Smooth muscle cell (in vitro differentiated cells): ENCODE measurements around the gene ASCC3. TPM values are rescaled to one million over a fixed set of nuclear protein-coding genes. Genes with fewer than 3 reads are reported as not detected.

ENCODE experiments used
- DNase-seq: peaks from one replicate; lab custom pipeline; 2025; ENCODE audit not compliant: unreplicated experiment; lab: John Stamatoyannopoulos, UW
- H2AFZ ChIP-seq: fragments of 200-600 bp; sonication (generic); 2 replicates; pipeline ENCODE4 v1.6.0; 2016; ENCODE audit warnings: antibody characterized with exemption, low read depth, mild to moderate bottlenecking
- H3F3A ChIP-seq: fragments of 200-600 bp; sonication (generic); 2 replicates; pipeline ENCODE4 v1.6.0; 2017; ENCODE audit warnings: antibody characterized with exemption, low read depth
- H3K27ac ChIP-seq: fragments of 200-600 bp; sonication (generic); 2 replicates; pipeline ENCODE4 v1.5.1; 2016; ENCODE audit warnings: low read depth, mild to moderate bottlenecking
- H3K27me3 ChIP-seq: fragments of 200-600 bp; sonication (generic); 2 replicates; pipeline ENCODE4 v1.6.1; 2016; ENCODE audit warnings: low read depth, mild to moderate bottlenecking
- H3K36me3 ChIP-seq: fragments of 200-600 bp; sonication (generic); 2 replicates; pipeline ENCODE4 v1.5.1; 2016; ENCODE audit warnings: low read depth
- H3K4me1 ChIP-seq: fragments of 200-600 bp; sonication (generic); 2 replicates; pipeline ENCODE4 v1.5.1; 2016; ENCODE audit warnings: low read depth
- H3K4me2 ChIP-seq: fragments of 200-600 bp; sonication (generic); 2 replicates; pipeline ENCODE4 v1.6.0; 2016; ENCODE audit warnings: mild to moderate bottlenecking
- H3K4me3 ChIP-seq: fragments of 200-600 bp; sonication (generic); 2 replicates; pipeline ENCODE4 v1.5.1; 2016; ENCODE audit warnings: mild to moderate bottlenecking
- H3K79me2 ChIP-seq: fragments of 200-600 bp; sonication (generic); 2 replicates; pipeline ENCODE4 v1.6.0; 2016; ENCODE audit warnings: low read depth, mild to moderate bottlenecking
- H3K9ac ChIP-seq: fragments of 200-600 bp; sonication (generic); 2 replicates; pipeline ENCODE4 v1.6.0; 2016; ENCODE audit warnings: low read depth
- H3K9me3 ChIP-seq: fragments of 200-600 bp; sonication (generic); replicated peaks from 2 replicates; pipeline ENCODE4 v1.5.1; 2016; ENCODE audit warnings: low read depth
- H4K20me1 ChIP-seq: fragments of 200-600 bp; sonication (generic); 2 replicates; pipeline ENCODE4 v1.6.0; 2016; ENCODE audit warnings: low read depth
- CTCF ChIP-seq: fragments of 200-600 bp; sonication (generic); IDR thresholded peaks from 2 replicates; pipeline ENCODE4 v1.5.1; 2017; ENCODE audit warnings: borderline replicate concordance, mild to moderate bottlenecking, antibody characterized with exemption; ENCODE audit not compliant: insufficient read depth, poor library complexity, severe bottlenecking
- WGBS: methylation state at CpG from one replicate; pipeline ENCODE4 v1.1.7; 2016; ENCODE audit warnings: low lambda C conversion rate; 5-methylcytosine and 5-hydroxymethylcytosine counted together
- polyA plus RNA-seq: library from polyadenylated mRNA; unstranded; fragments of >200 nt; fragmentation: Nextera tagmentation; extraction: Ambion mirVana; gene quantifications from 2 replicates; pipeline ENCODE4 v1.2.1, GENCODE V29; 2016
- total RNA-seq: library from RNA; depleted of rRNA; stranded (reverse); fragments of >200 nt; gene quantifications from 2 replicates; pipeline ENCODE4 v1.2.3, GENCODE V29; 2014

The ASCC3 gene
- total and polyA plus RNA-seq, 2 experiments from 2014 or later = 59.0 to 116 TPM

DNA sequence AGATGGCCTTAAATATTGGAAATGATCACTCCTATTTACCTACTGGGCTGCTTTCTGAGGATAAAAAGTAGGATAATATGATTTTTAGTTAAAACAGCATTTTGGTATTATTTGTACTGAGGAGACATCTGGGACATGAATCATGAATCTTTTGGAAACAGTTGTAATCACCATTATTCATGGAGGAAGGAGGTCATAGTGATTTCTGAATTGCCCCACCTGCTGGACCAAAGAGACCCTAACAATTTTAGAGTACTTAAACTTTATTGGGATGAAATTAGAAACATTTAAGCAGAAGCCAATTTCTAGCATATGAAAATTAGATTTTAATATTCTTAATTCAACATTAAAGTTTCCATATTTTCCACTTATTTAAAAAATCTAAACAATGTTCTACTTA, 308.0 kb downstream of the ASCC3 start:
- TF ChIP-seq CTCF = peak; percentile 30
- Histone ChIP-seq H3K4me1 (no peaks in the 10 kb centered on the region), H3K9me3 (no peaks in the 10 kb centered on the region), H2AFZ (no peak overlapping the region), H3K27me3 (no peaks in the 10 kb centered on the region), H3K36me3 (peaks cover 6% of the 10 kb centered on the region), H3K27ac (no peak overlapping the region), H3K4me2 (no peak overlapping the region), H3K79me2 (no peaks in the 10 kb centered on the region), H3K4me3 (no peak overlapping the region), H3K9ac (no peak overlapping the region), H3F3A (no peaks in the 10 kb centered on the region), H4K20me1 (no peaks in the 10 kb centered on the region)
- DNase-seq = no peak

DNA sequence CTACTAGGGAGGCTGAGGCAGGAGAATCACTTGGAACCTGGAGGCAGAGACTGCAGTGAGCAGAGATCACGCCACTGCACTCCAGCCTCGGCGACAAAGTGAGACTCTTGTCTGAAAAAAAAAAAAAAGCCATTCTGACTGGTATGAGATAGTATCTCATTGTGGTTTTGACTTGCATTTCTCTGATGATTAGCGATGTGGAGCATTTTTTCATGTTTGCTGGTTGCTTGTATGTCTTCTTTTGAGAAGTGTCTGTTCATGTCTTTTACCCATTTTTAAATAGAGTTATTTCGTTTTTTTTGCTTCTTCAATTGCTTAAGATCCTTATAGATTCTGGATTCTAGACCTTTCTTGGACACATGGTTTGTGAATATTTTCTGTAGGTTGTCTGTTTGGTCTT, 312.9 kb downstream of the ASCC3 start:
- Histone ChIP-seq H3K27me3 (no peaks in the 10 kb centered on the region), H3K4me2 (no peak overlapping the region), H3K27ac (no peak overlapping the region), H3K36me3 (peaks cover 6% of the 10 kb centered on the region), H3K4me3 (no peak overlapping the region), H3K9me3 (no peaks in the 10 kb centered on the region), H4K20me1 (no peaks in the 10 kb centered on the region), H3K79me2 (no peaks in the 10 kb centered on the region), H3K9ac (no peak overlapping the region), H3K4me1 (no peaks in the 10 kb centered on the region), H3F3A (no peaks in the 10 kb centered on the region), H2AFZ (no peak overlapping the region)
- WGBS = 74% methylated on average over 5 of the region's 5 CpGs
- no peak for DNase-seq
- TF ChIP-seq CTCF = no peak

DNA sequence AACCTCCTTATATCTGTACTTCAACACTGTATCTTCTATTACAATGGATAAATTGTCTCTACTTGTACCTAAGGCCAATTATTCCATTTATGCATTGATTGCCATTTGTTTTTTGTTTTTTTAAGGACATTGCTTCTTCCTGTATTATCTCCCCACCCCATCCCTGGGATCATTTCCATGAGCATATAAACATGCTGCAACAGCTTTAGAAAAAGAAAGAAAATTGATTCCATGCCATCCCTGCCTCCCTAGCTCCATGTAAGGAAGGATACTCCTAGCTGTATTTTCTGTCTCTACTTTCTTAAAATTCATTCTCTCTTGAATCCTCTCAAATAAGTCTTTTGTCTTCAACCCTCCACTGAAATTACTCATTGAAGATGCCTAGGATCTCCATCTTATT, 314.6 kb downstream of the ASCC3 start:
- no peaks in the 10 kb centered on the region for H3K79me2 ChIP-seq
- peaks cover 4% of the 10 kb centered on the region for H4K20me1 ChIP-seq
- H3K27me3 ChIP-seq = no peaks in the 10 kb centered on the region
- H3K27ac ChIP-seq = no peak overlapping the region
- H3K4me3 ChIP-seq = no peak overlapping the region
- no peak overlapping the region for H3K9ac ChIP-seq
- H3K4me2 ChIP-seq = no peak overlapping the region
- H2AFZ ChIP-seq = no peak overlapping the region
- no peaks in the 10 kb centered on the region for H3F3A ChIP-seq
- no peak for TF ChIP-seq CTCF
- no peaks in the 10 kb centered on the region for H3K36me3 ChIP-seq
- DNase-seq = no peak
- no peaks in the 10 kb centered on the region for H3K4me1 ChIP-seq
- no peaks in the 10 kb centered on the region for H3K9me3 ChIP-seq

GRCh38 chr6:100565439-100566104, 315.6 kb downstream of the ASCC3 start:
- no peak overlapping the region for H2AFZ ChIP-seq
- peaks cover 9% of the 10 kb centered on the region for H4K20me1 ChIP-seq
- H3K9me3 ChIP-seq = no peaks in the 10 kb centered on the region
- no peaks in the 10 kb centered on the region for H3K27me3 ChIP-seq
- no peaks in the 10 kb centered on the region for H3K79me2 ChIP-seq
- no peaks in the 10 kb centered on the region for H3K4me1 ChIP-seq
- no peak for DNase-seq
- no peak overlapping the region for H3K27ac ChIP-seq
- H3K4me2 ChIP-seq = no peak overlapping the region
- no peaks in the 10 kb centered on the region for H3K36me3 ChIP-seq
- 95% methylated on average over 4 of the region's 4 CpGs for WGBS
- TF ChIP-seq CTCF = no peak
- H3K9ac ChIP-seq = no peak overlapping the region
- no peaks in the 10 kb centered on the region for H3F3A ChIP-seq
- no peak overlapping the region for H3K4me3 ChIP-seq
